Hepatocyte (in vitro differentiated cells): ENCODE data around the gene CRMP1. TPM values are rescaled to one million over a fixed set of nuclear protein-coding genes. Genes with fewer than 3 reads are reported as not detected.

Experiments used
- DNase-seq: peaks from one replicate; pipeline ENCODE4 v3.0.0-alpha.2; 2016; ENCODE audit warnings: low spot score
- H2AFZ ChIP-seq: fragments of 200-600 bp; sonication (generic); 2 replicates; pipeline ENCODE4 v1.6.0; 2016; ENCODE audit warnings: antibody characterized with exemption, mild to moderate bottlenecking
- H3K27ac ChIP-seq: fragments of 200-600 bp; sonication (generic); 2 replicates; pipeline ENCODE4 v1.5.1; 2016; ENCODE audit warnings: mild to moderate bottlenecking
- H3K27me3 ChIP-seq: fragments of 200-600 bp; sonication (generic); 2 replicates; pipeline ENCODE4 v1.6.1; 2016
- H3K36me3 ChIP-seq: fragments of 200-600 bp; sonication (generic); replicated peaks from 2 replicates; pipeline ENCODE4 v1.5.1; 2016; ENCODE audit warnings: low read depth; ENCODE audit not compliant: insufficient read depth
- H3K4me1 ChIP-seq: fragments of 200-600 bp; sonication (generic); 2 replicates; pipeline ENCODE4 v1.5.1; 2016; ENCODE audit warnings: mild to moderate bottlenecking, moderate library complexity; ENCODE audit not compliant: insufficient read depth
- H3K4me2 ChIP-seq: fragments of 200-600 bp; sonication (generic); 2 replicates; pipeline ENCODE4 v1.6.0; 2016
- H3K4me3 ChIP-seq: fragments of 200-600 bp; sonication (generic); 2 replicates; pipeline ENCODE4 v1.5.1; 2016; ENCODE audit warnings: mild to moderate bottlenecking
- H3K79me2 ChIP-seq: fragments of 200-600 bp; sonication (generic); 2 replicates; pipeline ENCODE4 v1.6.0; 2017; ENCODE audit warnings: mild to moderate bottlenecking
- H3K9me2 ChIP-seq: fragments of 200-600 bp; sonication (generic); replicated peaks from 2 replicates; pipeline ENCODE4 v1.6.0; 2017; ENCODE audit warnings: mild to moderate bottlenecking; ENCODE audit not compliant: insufficient read depth
- H3K9me3 ChIP-seq: fragments of 200-600 bp; sonication (generic); 2 replicates; pipeline ENCODE4 v1.5.1; 2016; ENCODE audit warnings: low read depth, mild to moderate bottlenecking
- H4K20me1 ChIP-seq: fragments of 200-600 bp; sonication (generic); 2 replicates; pipeline ENCODE4 v1.6.0; 2016; ENCODE audit warnings: mild to moderate bottlenecking; ENCODE audit not compliant: insufficient read depth, poor library complexity, severe bottlenecking
- EZH2 ChIP-seq: fragments of 200-600 bp; sonication (generic); IDR thresholded peaks from 2 replicates; pipeline ENCODE4 v1.6.1; 2016; ENCODE audit warnings: antibody characterized with exemption, mild to moderate bottlenecking, borderline replicate concordance
- EZH2phosphoT487 ChIP-seq: fragments of 200-600 bp; sonication (generic); IDR thresholded peaks from one replicate; pipeline ENCODE4 v1.6.1; 2018; ENCODE audit warnings: antibody characterized with exemption, mild to moderate bottlenecking, low read depth, moderate library complexity; ENCODE audit not compliant: unreplicated experiment, severe bottlenecking
- WGBS: methylation state at CpG from one replicate; pipeline ENCODE4 v1.1.6; 2016; ENCODE audit warnings: low lambda C conversion rate; ENCODE audit errors: missing lambda C conversion rate; 5-methylcytosine and 5-hydroxymethylcytosine counted together
- polyA plus RNA-seq: library from polyadenylated mRNA; unstranded; fragments of >200 nt; fragmentation: Nextera tagmentation; extraction: Ambion mirVana; gene quantifications from 2 replicates; pipeline ENCODE4 v1.2.1, GENCODE V29; 2016
- total RNA-seq: library from RNA; depleted of rRNA; stranded (reverse); fragments of >200 nt; gene quantifications from 2 replicates; pipeline ENCODE4 v1.2.3, GENCODE V29; 2014
- TF ChIP-seq, protein P1 (sequence below): fragments of 200-600 bp; sonication (generic); IDR thresholded peaks from 2 replicates; pipeline ENCODE4 v1.5.1; 2016; ENCODE audit warnings: antibody characterized with exemption, mild to moderate bottlenecking; ENCODE audit not compliant: poor library complexity

Gene CRMP1
- total and polyA plus RNA-seq, 2 experiments from 2014 or later = 12.5 to 12.9 TPM

DNA sequence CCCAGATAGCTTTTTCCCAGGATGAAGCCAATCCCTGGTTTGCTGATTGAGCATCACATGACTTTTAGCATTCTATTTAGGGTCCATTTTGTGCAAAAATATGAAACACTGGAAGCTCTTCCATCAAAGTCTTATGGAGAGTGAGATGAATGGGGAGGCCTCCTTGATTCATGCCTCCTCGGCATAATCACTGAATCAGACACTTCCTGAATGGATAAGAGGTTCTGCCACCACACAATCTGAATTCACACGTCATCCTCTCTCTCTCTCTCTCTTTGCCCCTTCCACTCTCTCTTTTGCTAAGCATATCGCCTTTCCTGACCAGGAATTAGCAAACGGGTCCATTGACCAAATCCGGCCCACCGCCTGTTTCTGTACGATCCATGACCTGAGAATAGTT lies 68.7 kb downstream of the CRMP1 start:
- 93% methylated on average over 7 of the region's 7 CpGs for WGBS
- H3K79me2 ChIP-seq = no peaks in the 10 kb centered on the region
- H2AFZ ChIP-seq = no peak overlapping the region
- H3K36me3 ChIP-seq = no peaks in the 10 kb centered on the region
- TF ChIP-seq, protein P1, sequence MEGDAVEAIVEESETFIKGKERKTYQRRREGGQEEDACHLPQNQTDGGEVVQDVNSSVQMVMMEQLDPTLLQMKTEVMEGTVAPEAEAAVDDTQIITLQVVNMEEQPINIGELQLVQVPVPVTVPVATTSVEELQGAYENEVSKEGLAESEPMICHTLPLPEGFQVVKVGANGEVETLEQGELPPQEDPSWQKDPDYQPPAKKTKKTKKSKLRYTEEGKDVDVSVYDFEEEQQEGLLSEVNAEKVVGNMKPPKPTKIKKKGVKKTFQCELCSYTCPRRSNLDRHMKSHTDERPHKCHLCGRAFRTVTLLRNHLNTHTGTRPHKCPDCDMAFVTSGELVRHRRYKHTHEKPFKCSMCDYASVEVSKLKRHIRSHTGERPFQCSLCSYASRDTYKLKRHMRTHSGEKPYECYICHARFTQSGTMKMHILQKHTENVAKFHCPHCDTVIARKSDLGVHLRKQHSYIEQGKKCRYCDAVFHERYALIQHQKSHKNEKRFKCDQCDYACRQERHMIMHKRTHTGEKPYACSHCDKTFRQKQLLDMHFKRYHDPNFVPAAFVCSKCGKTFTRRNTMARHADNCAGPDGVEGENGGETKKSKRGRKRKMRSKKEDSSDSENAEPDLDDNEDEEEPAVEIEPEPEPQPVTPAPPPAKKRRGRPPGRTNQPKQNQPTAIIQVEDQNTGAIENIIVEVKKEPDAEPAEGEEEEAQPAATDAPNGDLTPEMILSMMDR = no peak
- TF ChIP-seq EZH2 = no peak
- no peak for TF ChIP-seq EZH2phosphoT487
- H3K9me3 ChIP-seq = no peaks in the 10 kb centered on the region
- no peaks in the 10 kb centered on the region for H3K9me2 ChIP-seq
- no peak overlapping the region for H3K4me2 ChIP-seq
- no peaks in the 10 kb centered on the region for H3K4me1 ChIP-seq
- H3K27ac ChIP-seq = no peak overlapping the region
- no peak for DNase-seq
- no peaks in the 10 kb centered on the region for H4K20me1 ChIP-seq
- H3K27me3 ChIP-seq = no peaks in the 10 kb centered on the region
- H3K4me3 ChIP-seq = no peak overlapping the region

DNA sequence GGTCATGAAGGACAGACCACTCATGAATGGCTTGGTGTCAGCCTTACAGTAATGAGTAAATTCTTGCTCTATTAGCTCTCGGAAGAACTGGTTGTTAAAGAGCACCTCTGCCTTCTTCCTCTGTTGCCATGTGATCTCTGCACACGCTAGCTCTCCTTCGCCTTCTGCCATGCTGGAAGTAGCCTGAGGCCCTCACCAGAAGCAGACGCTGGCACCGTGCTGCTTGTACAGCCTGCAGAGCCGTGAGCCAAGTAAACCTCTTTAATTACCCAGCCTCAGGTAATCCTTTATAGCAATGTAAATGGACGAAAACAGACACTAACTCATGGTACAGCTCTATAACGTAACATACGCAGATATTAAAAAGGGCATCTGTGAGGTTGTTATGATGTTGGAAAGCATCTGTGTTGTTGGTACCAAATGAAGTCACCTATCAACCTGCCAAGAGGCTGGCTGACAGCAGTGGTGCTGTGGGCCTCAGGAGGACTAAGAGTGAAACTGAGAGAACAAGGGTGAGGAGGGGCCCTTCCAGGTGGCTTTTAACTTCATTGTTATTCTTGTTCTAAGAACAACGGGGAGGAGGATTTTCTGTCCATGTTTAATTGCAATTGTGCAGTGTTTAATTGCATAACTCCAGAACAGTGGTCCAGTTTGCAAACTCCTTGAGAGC lies 69.2 kb downstream of the CRMP1 start:
- WGBS = 89% methylated on average over 10 of the region's 10 CpGs
- TF ChIP-seq, protein P1 = no peak
- TF ChIP-seq EZH2 (no peak), EZH2phosphoT487 (no peak)

DNA sequence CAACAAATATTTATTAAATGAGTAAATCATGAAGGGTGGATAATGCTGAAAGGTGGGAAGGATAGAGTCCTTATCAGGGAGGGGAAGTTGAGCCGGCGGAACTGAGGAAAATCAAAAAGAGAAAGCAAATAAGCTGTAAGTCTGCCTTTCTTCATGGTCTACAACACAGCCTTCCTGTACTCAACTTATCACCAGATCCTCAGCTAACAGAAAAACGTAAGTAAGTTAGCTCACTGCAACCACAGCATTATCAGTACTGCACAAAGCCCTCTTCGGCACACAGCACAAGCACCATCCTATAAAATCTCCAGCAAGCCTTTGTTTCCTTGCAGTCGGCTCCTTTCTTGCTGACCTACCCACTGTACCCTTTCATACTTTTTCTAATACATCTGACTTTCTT lies 70.3 kb downstream of the CRMP1 start:
- Histone ChIP-seq H3K9me3 (no peaks in the 10 kb centered on the region), H3K36me3 (no peaks in the 10 kb centered on the region), H3K4me3 (no peak overlapping the region), H2AFZ (no peak overlapping the region), H3K27ac (no peak overlapping the region), H3K27me3 (no peaks in the 10 kb centered on the region), H3K9me2 (no peaks in the 10 kb centered on the region), H3K79me2 (no peaks in the 10 kb centered on the region), H3K4me1 (no peaks in the 10 kb centered on the region), H3K4me2 (no peak overlapping the region), H4K20me1 (no peaks in the 10 kb centered on the region)
- no peak for DNase-seq
- TF ChIP-seq, protein P1 = no peak
- TF ChIP-seq EZH2 (no peak), EZH2phosphoT487 (no peak)
- 67% methylated on average over 5 of the region's 5 CpGs for WGBS

More for the DNA sequence above, 69.2 kb downstream of the CRMP1 start:
- no peaks in the 10 kb centered on the region for H3K36me3 ChIP-seq
- no peaks in the 10 kb centered on the region for H3K27me3 ChIP-seq
- no peaks in the 10 kb centered on the region for H3K4me1 ChIP-seq
- H3K9me2 ChIP-seq = no peaks in the 10 kb centered on the region
- no peak for DNase-seq
- no peak overlapping the region for H2AFZ ChIP-seq
- H3K27ac ChIP-seq = no peak overlapping the region
- H3K4me3 ChIP-seq = no peak overlapping the region
- H3K79me2 ChIP-seq = no peaks in the 10 kb centered on the region
- H3K4me2 ChIP-seq = no peak overlapping the region
- no peaks in the 10 kb centered on the region for H3K9me3 ChIP-seq
- H4K20me1 ChIP-seq = no peaks in the 10 kb centered on the region
